HEK293 (cell line): ENCODE data around the gene SEMA4D.

Source experiments
- CTCF ChIA-PET: fragments of 350-600 bp; formaldehyde crosslinking; extraction: SDS; loops from one replicate; lab custom pipeline; 2021; ENCODE audit warnings: antibody characterized with exemption; lab: Yijun Ruan, JAX
- POLR2A ChIA-PET: fragments of 300-600 bp; formaldehyde crosslinking; extraction: SDS; loops from one replicate; lab custom pipeline; 2020; ENCODE audit warnings: antibody characterized with exemption, inconsistent platforms; lab: Yijun Ruan, JAX
- H3K27ac ChIP-seq: fragments of 200-500 bp; sonication (Bioruptor generic); 2 replicates; pipeline ENCODE4 v1.5.1; 2014; ENCODE audit warnings: low read depth, low read length, control low read depth, inconsistent platforms; ENCODE audit errors: extremely low read depth
- H3K36me3 ChIP-seq, 2 experiments: fragments of 200-500 bp in 1 of 2; sonication (Bioruptor generic) in 1 of 2; 1 replicate in 1 of 2; 2 replicates in 1 of 2; pipeline ENCODE4 v1.5.1; 2014 to 2017; ENCODE audit warnings: inconsistent platforms in 2 of 2, low read length in 2 of 2; ENCODE audit not compliant: control insufficient read depth in 2 of 2, insufficient read depth in 1 of 2
- H3K4me1 ChIP-seq: fragments of 200-500 bp; sonication (Bioruptor generic); 2 replicates; pipeline ENCODE4 v1.5.1; 2014; ENCODE audit warnings: mild to moderate bottlenecking, low read length, inconsistent platforms; ENCODE audit not compliant: control insufficient read depth, insufficient read depth
- H3K4me3 ChIP-seq: 2 replicates; pipeline ENCODE4 v1.5.1; 2011; ENCODE audit warnings: low read depth, mild to moderate bottlenecking, control low read depth, low read length, moderate library complexity
- H3K9me3 ChIP-seq: fragments of 200-500 bp; sonication (Bioruptor generic); 2 replicates; pipeline ENCODE4 v1.5.1; 2014; ENCODE audit warnings: low read depth, low read length, inconsistent platforms; ENCODE audit not compliant: control insufficient read depth, insufficient read depth
- HIC1 ChIP-seq: fragments of 450-650 bp; formaldehyde crosslinking; IDR thresholded peaks from 2 replicates; pipeline ENCODE4 v1.5.1; 2016; ENCODE audit warnings: missing biosample characterization, missing genetic modification characterization
- PRDM10 ChIP-seq: fragments of 450-650 bp; formaldehyde crosslinking; IDR thresholded peaks from 2 replicates; pipeline ENCODE4 v1.5.1; 2016; ENCODE audit warnings: missing biosample characterization, missing genetic modification characterization
- PRDM2 ChIP-seq: fragments of 450-650 bp; formaldehyde crosslinking; IDR thresholded peaks from 2 replicates; pipeline ENCODE4 v1.5.1; 2016; ENCODE audit warnings: missing biosample characterization, missing genetic modification characterization, borderline replicate concordance
- PRDM6 ChIP-seq: fragments of 450-650 bp; formaldehyde crosslinking; IDR thresholded peaks from 2 replicates; pipeline ENCODE4 v1.5.1; 2017; ENCODE audit warnings: missing biosample characterization, missing genetic modification characterization
- REPIN1 ChIP-seq: fragments of 450-650 bp; formaldehyde crosslinking; IDR thresholded peaks from 2 replicates; pipeline ENCODE4 v1.5.1; 2017; ENCODE audit warnings: missing biosample characterization, missing genetic modification characterization, low read depth
- SP7 ChIP-seq: fragments of 450-650 bp; formaldehyde crosslinking; IDR thresholded peaks from 2 replicates; pipeline ENCODE4 v1.5.1; 2016; ENCODE audit warnings: missing biosample characterization, missing genetic modification characterization
- YY1 ChIP-seq: fragments of 450-650 bp; formaldehyde crosslinking; IDR thresholded peaks from 2 replicates; pipeline ENCODE4 v1.5.1; 2018; ENCODE audit warnings: missing biosample characterization, missing genetic modification characterization
- ZBTB20 ChIP-seq: fragments of 450-650 bp; formaldehyde crosslinking; IDR thresholded peaks from 2 replicates; pipeline ENCODE4 v1.5.1; 2016; ENCODE audit warnings: missing biosample characterization, missing genetic modification characterization
- ZNF112 ChIP-seq: fragments of 450-650 bp; formaldehyde crosslinking; IDR thresholded peaks from 2 replicates; pipeline ENCODE4 v1.5.0; 2017; ENCODE audit warnings: missing biosample characterization, missing genetic modification characterization
- ZNF248 ChIP-seq: fragments of 450-650 bp; formaldehyde crosslinking; IDR thresholded peaks from 2 replicates; pipeline ENCODE4 v1.5.1; 2017; ENCODE audit warnings: missing biosample characterization, missing genetic modification characterization
- ZNF302 ChIP-seq: fragments of 450-650 bp; formaldehyde crosslinking; IDR thresholded peaks from 2 replicates; pipeline ENCODE4 v1.5.1; 2016; ENCODE audit warnings: missing biosample characterization, missing genetic modification characterization, low read depth
- ZNF366 ChIP-seq: fragments of 450-650 bp; formaldehyde crosslinking; conservative IDR thresholded peaks from 2 replicates; pipeline ENCODE4 v1.5.1; 2016; ENCODE audit warnings: missing biosample characterization, missing genetic modification characterization
- ZNF518A ChIP-seq: fragments of 450-650 bp; formaldehyde crosslinking; conservative IDR thresholded peaks from 2 replicates; pipeline ENCODE4 v1.5.1; 2016; ENCODE audit warnings: low read depth, missing biosample characterization, missing genetic modification characterization
- ZNF610 ChIP-seq: fragments of 450-650 bp; formaldehyde crosslinking; IDR thresholded peaks from 2 replicates; pipeline ENCODE4 v1.5.1; 2016; ENCODE audit warnings: missing biosample characterization, missing genetic modification characterization, borderline replicate concordance
- ZNF654 ChIP-seq: fragments of 450-650 bp; formaldehyde crosslinking; IDR thresholded peaks from 2 replicates; pipeline ENCODE4 v1.5.1; 2016; ENCODE audit warnings: low read depth, missing biosample characterization, missing genetic modification characterization

Gene SEMA4D

GRCh38 chr9:89538871-89539270 is 41.0 kb upstream of the SEMA4D start:
- no peaks in the 10 kb centered on the region for H3K36me3 ChIP-seq
- TF ChIP-seq ZNF248 (no peak), ZNF112 (tag by site-specific recombination) (no peak)
- no peaks in the 10 kb centered on the region for H3K9me3 ChIP-seq
- H3K4me1 ChIP-seq = no peaks in the 10 kb centered on the region
- POLR2A ChIA-PET = interaction anchor here (0.5 kb wide), 1 partner anchor 164 kb away, joined by 3 read pairs; no protein-coding TSS in a partner anchor
- no peak overlapping the region for H3K27ac ChIP-seq
- CTCF ChIA-PET = interaction anchor here (3.6 kb wide), 1 partner anchor 10 kb away, joined by 28 read pairs; no protein-coding TSS in a partner anchor
- H3K4me3 ChIP-seq = no peak overlapping the region

GRCh38 chr9:89537166-89537565 is 39.3 kb upstream of the SEMA4D start:
- POLR2A ChIA-PET = no interaction called here
- Histone ChIP-seq H3K27ac (no peak overlapping the region), H3K9me3 (no peaks in the 10 kb centered on the region), H3K36me3 (no peaks in the 10 kb centered on the region), H3K4me3 (no peak overlapping the region), H3K4me1 (no peaks in the 10 kb centered on the region)
- CTCF ChIA-PET = interaction anchor here (0.5 to 3.6 kb wide), 4 partner anchors 12 to 1009 kb away, joined by 3 to 28 read pairs (median 6); no protein-coding TSS in a partner anchor
- TF ChIP-seq ZNF518A (no peak), PRDM10 (no peak), HIC1 (tag by site-specific recombination) (no peak), PRDM2 (tag by site-specific recombination) (no peak), ZBTB20 (tag by site-specific recombination) (no peak), YY1 (tag by site-specific recombination) (no peak), REPIN1 (tag by site-specific recombination) (no peak), ZNF366 (no peak), ZNF610 (no peak), ZNF302 (no peak), ZNF654 (tag by site-specific recombination) (no peak), PRDM6 (tag by site-specific recombination) (no peak), SP7 (no peak)
